ENCODE measurements around the gene CACNA1I.

GRCh38 chr22:39563571-39564428, 6.8 kb upstream of the CACNA1I start:
- no peak for TF ChIP-seq POLR2A (IDR thresholded peaks at IDR 0.05; ENCODE audit: low read depth, low read length)
- no peak for TF ChIP-seq TAF1 (IDR thresholded peaks at IDR 0.05; ENCODE audit: borderline replicate concordance, low read depth, low read length)
- no peak for TF ChIP-seq POLR2AphosphoS5 (IDR thresholded peaks at IDR 0.05; ENCODE audit: low read depth, low read length)
